ENCODE data around the gene MGAT3. TPM values are rescaled to one million over a fixed set of nuclear protein-coding genes. Genes with fewer than 3 reads are reported as not detected.
A peak's percentile ranks its signal among the peaks of the same experiment; 100 is the strongest.

MGAT3 gene
- total and polyA plus RNA-seq, 2 donors from 2014 or later: 2.7 to 5.4 TPM

DNA sequence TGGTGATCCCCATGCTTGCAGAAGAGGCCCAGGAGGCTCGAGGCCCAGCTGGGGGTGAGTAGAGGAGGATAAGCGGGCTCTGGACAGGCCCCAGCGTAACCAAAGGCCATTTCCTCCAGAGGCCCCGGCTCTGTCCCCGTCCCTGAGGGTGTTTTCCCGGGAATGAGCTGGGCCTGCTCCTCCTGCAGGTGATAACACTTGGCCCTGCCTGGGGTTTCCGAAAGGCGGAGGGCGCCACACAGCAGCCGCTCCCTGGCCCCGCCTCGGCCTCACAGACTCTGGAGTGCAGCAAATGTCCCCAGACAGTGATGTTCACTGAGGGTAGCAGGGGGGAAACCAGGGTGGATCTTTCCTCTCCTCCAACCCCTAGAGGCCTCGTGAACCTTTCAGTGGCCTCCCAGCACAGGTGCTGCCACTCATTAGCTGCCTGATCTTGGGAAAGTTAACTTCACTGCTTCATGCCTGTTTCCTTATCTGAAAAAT lies 10.5 kb upstream of the MGAT3 start:
- Histone ChIP-seq H3K4me1 (ENCODE audit: control insufficient read depth in 2 of 3, insufficient read depth in 2 of 3, low read depth in 1 of 3, low read length in 3 of 3) (no peaks in the 10 kb centered on the region), H3K36me3 (ENCODE audit: control insufficient read depth in 2 of 3, insufficient read depth in 3 of 3, low read length in 3 of 3) (no peaks in the 10 kb centered on the region), H3K9me3 (ENCODE audit: control insufficient read depth in 2 of 3, insufficient read depth in 1 of 3, low read length in 3 of 3) (no peaks in the 10 kb centered on the region), H3K27ac (ENCODE audit: low read depth in 2 of 2, low read length in 2 of 2) (no peak overlapping the region), H3K4me3 (ENCODE audit: low read length in 3 of 3) (no peak overlapping the region), H3K27me3 (ENCODE audit: control insufficient read depth, insufficient read depth, low read length) (no peaks in the 10 kb centered on the region), H3K9ac (ENCODE audit: low read length in 3 of 3) (no peak overlapping the region)
- intact Hi-C loops (cut with DNase I): no loop called here
- TF ChIP-seq, protein P1, sequence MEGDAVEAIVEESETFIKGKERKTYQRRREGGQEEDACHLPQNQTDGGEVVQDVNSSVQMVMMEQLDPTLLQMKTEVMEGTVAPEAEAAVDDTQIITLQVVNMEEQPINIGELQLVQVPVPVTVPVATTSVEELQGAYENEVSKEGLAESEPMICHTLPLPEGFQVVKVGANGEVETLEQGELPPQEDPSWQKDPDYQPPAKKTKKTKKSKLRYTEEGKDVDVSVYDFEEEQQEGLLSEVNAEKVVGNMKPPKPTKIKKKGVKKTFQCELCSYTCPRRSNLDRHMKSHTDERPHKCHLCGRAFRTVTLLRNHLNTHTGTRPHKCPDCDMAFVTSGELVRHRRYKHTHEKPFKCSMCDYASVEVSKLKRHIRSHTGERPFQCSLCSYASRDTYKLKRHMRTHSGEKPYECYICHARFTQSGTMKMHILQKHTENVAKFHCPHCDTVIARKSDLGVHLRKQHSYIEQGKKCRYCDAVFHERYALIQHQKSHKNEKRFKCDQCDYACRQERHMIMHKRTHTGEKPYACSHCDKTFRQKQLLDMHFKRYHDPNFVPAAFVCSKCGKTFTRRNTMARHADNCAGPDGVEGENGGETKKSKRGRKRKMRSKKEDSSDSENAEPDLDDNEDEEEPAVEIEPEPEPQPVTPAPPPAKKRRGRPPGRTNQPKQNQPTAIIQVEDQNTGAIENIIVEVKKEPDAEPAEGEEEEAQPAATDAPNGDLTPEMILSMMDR (IDR thresholded peaks at IDR 0.05; ENCODE audit: borderline replicate concordance, extremely low read depth, insufficient read depth): no peak
- FAIRE-seq: no peak
- peak in 1 of 5 donors; percentile 54 for DNase-seq

DNA sequence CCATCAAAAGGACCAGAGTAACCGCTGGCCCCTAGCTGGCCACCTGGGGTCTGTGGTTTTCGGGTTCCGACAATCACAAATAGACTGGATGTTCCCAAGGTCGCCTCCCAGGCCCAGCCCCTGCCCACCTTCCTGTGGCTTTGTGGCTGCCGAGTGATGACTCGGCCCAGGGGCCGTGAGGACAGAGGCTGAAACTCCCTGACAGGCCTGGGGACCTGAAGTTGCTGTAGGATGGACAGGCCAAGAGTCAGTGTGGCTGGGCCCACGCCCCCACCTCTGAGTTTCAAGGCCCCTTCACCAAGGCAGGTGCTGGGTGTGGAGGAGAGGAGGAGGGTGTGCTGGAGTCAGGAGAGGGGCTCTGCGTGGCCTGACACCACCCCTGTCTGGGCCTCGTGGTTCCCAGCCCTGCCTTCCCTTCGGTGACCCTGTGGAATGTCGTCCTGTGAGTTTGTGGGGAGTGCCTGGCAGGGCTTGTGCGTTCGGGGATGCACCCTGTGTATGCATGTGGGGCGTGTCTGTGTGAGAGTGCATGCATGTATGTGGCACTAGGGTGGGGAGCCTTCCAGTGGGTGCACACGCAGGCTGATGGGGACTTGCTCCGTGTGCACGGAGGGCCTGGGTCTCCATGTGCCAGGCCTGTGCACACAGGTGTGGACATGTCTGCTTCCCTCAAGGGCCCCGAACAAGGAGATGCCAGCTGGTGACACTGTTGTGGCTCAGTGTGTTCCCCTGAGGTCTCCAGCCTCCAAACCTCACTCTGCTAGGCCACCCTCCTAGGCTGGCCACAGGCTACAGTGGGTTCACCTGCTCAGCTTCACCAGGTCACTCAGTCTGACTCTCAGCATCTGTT lies 8.4 kb upstream of the MGAT3 start:
- H3K9me3 ChIP-seq (ENCODE audit: control insufficient read depth in 2 of 3, insufficient read depth in 1 of 3, low read length in 3 of 3): no peaks in the 10 kb centered on the region

DNA sequence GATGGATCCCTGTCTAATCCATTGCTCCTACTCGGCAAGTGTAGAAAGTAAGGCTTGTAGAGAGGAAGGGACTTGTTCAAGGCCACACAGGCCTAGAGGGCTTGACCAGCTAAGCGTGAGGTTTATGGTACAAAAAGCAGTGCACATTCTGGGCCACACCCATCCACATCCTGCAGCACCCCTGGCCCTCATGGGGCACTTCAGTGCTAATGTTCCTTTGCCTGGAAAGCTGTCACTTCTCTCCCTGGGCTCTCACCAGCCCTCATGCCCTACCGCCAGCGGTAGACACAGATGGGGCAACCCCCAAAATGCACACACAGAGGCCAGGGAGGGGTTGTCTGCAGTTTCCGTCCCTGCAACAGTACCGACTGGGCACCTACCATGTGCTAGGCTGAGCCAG lies 7.1 kb upstream of the MGAT3 start:
- TF ChIP-seq, protein P1 (IDR thresholded peaks at IDR 0.05; ENCODE audit: borderline replicate concordance, extremely low read depth, insufficient read depth): no peak
- no peak for FAIRE-seq
- no peaks in the 10 kb centered on the region for H3K4me1 ChIP-seq (ENCODE audit: control insufficient read depth in 2 of 3, insufficient read depth in 2 of 3, low read depth in 1 of 3, low read length in 3 of 3)

More for the DNA sequence above, 8.4 kb upstream of the MGAT3 start:
- DNase-seq: peak; percentile 82 to 90 (median 84)
- Histone ChIP-seq H3K27me3 (ENCODE audit: control insufficient read depth, insufficient read depth, low read length) (no peaks in the 10 kb centered on the region), H3K4me1 (ENCODE audit: control insufficient read depth in 2 of 3, insufficient read depth in 2 of 3, low read depth in 1 of 3, low read length in 3 of 3) (no peaks in the 10 kb centered on the region), H3K27ac (ENCODE audit: low read depth in 2 of 2, low read length in 2 of 2) (no peak overlapping the region), H3K36me3 (ENCODE audit: control insufficient read depth in 2 of 3, insufficient read depth in 3 of 3, low read length in 3 of 3) (no peaks in the 10 kb centered on the region), H3K9ac (ENCODE audit: low read length in 3 of 3) (no peak overlapping the region), H3K4me3 (ENCODE audit: low read length in 3 of 3) (no peak overlapping the region)
- no peak for FAIRE-seq
- TF ChIP-seq, protein P1 (IDR thresholded peaks at IDR 0.05; ENCODE audit: borderline replicate concordance, extremely low read depth, insufficient read depth): no peak
- intact Hi-C loops (cut with DNase I): no loop called here

More for the DNA sequence above, 7.1 kb upstream of the MGAT3 start:
- H3K27ac ChIP-seq (ENCODE audit: low read depth in 2 of 2, low read length in 2 of 2): no peak overlapping the region
- DNase-seq: no peak
- intact Hi-C loops (cut with DNase I): no loop called here
- no peaks in the 10 kb centered on the region for H3K27me3 ChIP-seq (ENCODE audit: control insufficient read depth, insufficient read depth, low read length)
- H3K9me3 ChIP-seq (ENCODE audit: control insufficient read depth in 2 of 3, insufficient read depth in 1 of 3, low read length in 3 of 3): no peaks in the 10 kb centered on the region
- H3K9ac ChIP-seq (ENCODE audit: low read length in 3 of 3): no peak overlapping the region
- H3K4me3 ChIP-seq (ENCODE audit: low read length in 3 of 3): no peak overlapping the region
- no peaks in the 10 kb centered on the region for H3K36me3 ChIP-seq (ENCODE audit: control insufficient read depth in 2 of 3, insufficient read depth in 3 of 3, low read length in 3 of 3)

Measured in kidney (tissue), 14 donors.